Heart left ventricle (tissue), 13 donors: ENCODE data around the gene NR2F1-AS1.

Source experiments
- CTCF ChIP-seq, 12 donors: fragments of 200-600 bp; sonication (generic) in 4 of 12; IDR thresholded peaks; one replicate each; pipeline versions ENCODE4 v1.5.0 to v1.8.0; 2018 to 2022; ENCODE audit warnings: antibody characterized with exemption in 12 of 12, mild to moderate bottlenecking in 5 of 12
- POLR2A ChIP-seq, 2 donors: fragments of 450-650 bp; IDR thresholded peaks; one replicate each; pipeline ENCODE4 v1.6.1; 2017; ENCODE audit warnings: antibody characterized with exemption in 2 of 2, mild to moderate bottlenecking in 2 of 2, moderate library complexity in 2 of 2
- donor health status: ischemic (EF 13 %, LVEDD 7.1; RV severe dilation, severe dysfunction).
- donor health status: DM: no; HTN: yes; CAD: no.
- donor health status: DM: no; HTN: no; CAD: no.
- donor health status: ischemic (EF 25% LVEDD 6.9; RV normal size, moderate dysfunction).
- donor health status: ischemic (EF 25% LVEDD 5.7; RV mildly dilated, moderate dysfunction).
- donor health status: ischemic (EF 35%, LVEDD 5.7; RV mildly dilated, moderate dysfunction).
- donor health status: nonischemic (EF 11% LVEDD 7.7; RV severe dilation, severe dysfunction).
- donor health status: DM: yes; HTN: yes; CAD: no.
- donor health status: PGD.
- donor health status: ischemic (EF 29% LVEDD 5.4; RV normal size, mild dysfunction).
- donor health status: nonischemic (EF 23%, LVEDD 6.1; RV moderate dilation, normal function).

GRCh38 chr5:93359960-93360305, 221.1 kb downstream of the NR2F1-AS1 start:
- TF ChIP-seq CTCF (IDR thresholded peaks at IDR 0.05) (no peak), POLR2A (IDR thresholded peaks at IDR 0.05) (no peak)
